Measurements from ENCODE around the gene FAM163B. TPM values are rescaled to one million over a fixed set of nuclear protein-coding genes. Genes with fewer than 3 reads are reported as not detected.

FAM163B gene
- total RNA-seq, 1 experiment from 2014 or later = not detected

DNA sequence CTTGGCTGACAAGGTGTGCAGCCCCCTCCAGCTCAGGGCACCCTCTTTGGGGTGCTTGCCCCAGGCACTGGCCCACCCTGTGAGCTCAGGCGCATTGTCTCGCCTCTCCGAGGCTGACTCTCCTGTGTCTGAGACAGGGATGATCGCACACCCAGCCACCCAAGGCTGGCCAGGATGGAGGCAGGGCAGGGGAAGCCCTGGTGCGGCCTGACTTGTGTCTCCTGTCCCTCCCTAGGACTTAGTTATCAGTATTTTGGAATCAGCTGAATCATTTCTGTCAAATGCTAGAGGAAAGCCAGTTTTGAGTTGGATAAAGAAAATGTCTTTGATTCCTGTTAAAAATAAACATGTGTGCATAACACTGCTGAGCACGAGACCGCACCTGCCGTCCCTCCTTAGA lies 24.5 kb upstream of the FAM163B start:
- Histone ChIP-seq H3K9me3 (no peaks in the 10 kb centered on the region), H3K4me3 (ENCODE audit: low read depth, low read length) (no peak overlapping the region), H3K4me1 (no peaks in the 10 kb centered on the region), H3K27me3 (replicated peaks; ENCODE audit: control insufficient read depth, insufficient read depth, low read length) (no peaks in the 10 kb centered on the region; the same call in 1 of the 2 replicates), H3K36me3 (ENCODE audit: control insufficient read depth, insufficient read depth, low read length) (no peaks in the 10 kb centered on the region)
- Mint-ChIP-seq H3K4me3 (ENCODE audit: unreplicated experiment) (no peak overlapping the region), H3K4me1 (ENCODE audit: low read depth, unreplicated experiment) (no peaks in the 10 kb centered on the region), H3K9me3 (ENCODE audit: unreplicated experiment) (no peaks in the 10 kb centered on the region), H3K27ac (ENCODE audit: unreplicated experiment) (no peak overlapping the region), H3K27me3 (ENCODE audit: insufficient read depth, unreplicated experiment) (peaks cover 24% of the 10 kb centered on the region), H3K36me3 (ENCODE audit: insufficient read depth, unreplicated experiment) (no peaks in the 10 kb centered on the region)
- intact Hi-C loops (cut with micrococcal nuclease; ENCODE audit: unreplicated experiment) = no loop called here
- no peak for DNase-seq
- ChIA-PET CTCF (interaction anchor here (0.7 kb wide), 1 partner anchor 8 kb away, joined by 3 read pairs; no protein-coding TSS in a partner anchor), POLR2A (no interaction called here)
- BruUV-seq (replicated peaks) = no TSS peak
- TF ChIP-seq CTCF (IDR thresholded peaks at IDR 0.05; ENCODE audit: insufficient read depth in 1 of 2, low read depth in 1 of 2, low read length in 1 of 2, severe bottlenecking in 1 of 2, unreplicated experiment in 1 of 2) = no peak

DNA sequence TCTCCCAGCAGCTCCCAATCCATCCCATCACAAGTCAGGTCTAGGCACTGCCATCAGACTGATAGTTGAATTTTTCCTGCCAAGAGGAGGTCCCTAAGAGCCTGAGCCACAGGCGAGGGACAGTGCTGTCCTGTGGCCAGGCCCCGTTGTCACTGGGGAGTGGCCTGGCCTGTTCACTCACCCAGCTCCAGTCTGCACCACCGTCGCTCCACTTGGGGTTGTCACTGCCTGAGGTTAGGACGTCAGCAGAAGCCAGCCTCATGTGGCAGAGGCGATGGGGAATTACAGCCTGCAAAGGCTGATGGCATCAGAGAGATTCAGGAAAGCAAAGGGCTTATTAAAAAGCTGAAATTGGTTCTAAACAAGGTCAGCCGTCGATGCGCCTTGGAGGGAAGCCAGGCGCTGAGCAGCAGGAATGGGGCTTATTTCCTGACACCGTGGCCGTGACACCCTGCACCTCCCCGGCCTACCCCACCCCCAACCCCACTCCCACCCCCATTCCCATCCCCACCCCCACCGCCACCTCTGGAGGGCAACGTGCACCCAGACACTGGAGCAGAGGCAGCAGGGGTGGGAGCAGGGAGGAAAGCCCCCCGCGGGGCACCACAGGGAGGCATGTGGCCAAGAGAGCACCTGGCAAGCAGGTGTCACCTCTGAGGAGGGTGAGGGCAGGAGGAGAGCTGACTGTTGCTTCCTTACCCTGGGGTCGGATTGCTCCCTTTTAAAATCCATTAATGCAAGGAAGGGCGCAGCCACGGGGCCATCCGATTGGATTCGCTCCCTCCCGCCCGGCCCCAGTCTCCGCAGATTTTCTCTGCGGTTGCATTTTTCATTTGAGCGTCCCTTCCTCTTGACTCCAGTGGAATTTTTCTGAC lies 23.9 kb upstream of the FAM163B start:
- no peaks in the 10 kb centered on the region for H3K4me1 Mint-ChIP-seq (ENCODE audit: low read depth, unreplicated experiment)
- H3K36me3 Mint-ChIP-seq (ENCODE audit: insufficient read depth, unreplicated experiment) = no peaks in the 10 kb centered on the region
- no peak overlapping the region for H3K27ac Mint-ChIP-seq (ENCODE audit: unreplicated experiment)
- Histone ChIP-seq H3K4me1 (no peaks in the 10 kb centered on the region), H3K36me3 (ENCODE audit: control insufficient read depth, insufficient read depth, low read length) (no peaks in the 10 kb centered on the region), H3K27me3 (replicated peaks; ENCODE audit: control insufficient read depth, insufficient read depth, low read length) (no peaks in the 10 kb centered on the region; the same call in 1 of the 2 replicates), H3K4me3 (ENCODE audit: low read depth, low read length) (no peak overlapping the region), H3K9me3 (no peaks in the 10 kb centered on the region)
- no peak for TF ChIP-seq CTCF (IDR thresholded peaks at IDR 0.05; ENCODE audit: insufficient read depth in 1 of 2, low read depth in 1 of 2, low read length in 1 of 2, severe bottlenecking in 1 of 2, unreplicated experiment in 1 of 2)
- CTCF ChIA-PET = no interaction called here
- intact Hi-C loops (cut with micrococcal nuclease; ENCODE audit: unreplicated experiment) = no loop called here
- BruUV-seq (replicated peaks) = no TSS peak
- peaks cover 20% of the 10 kb centered on the region for H3K27me3 Mint-ChIP-seq (ENCODE audit: insufficient read depth, unreplicated experiment)
- POLR2A ChIA-PET = no interaction called here
- H3K4me3 Mint-ChIP-seq (ENCODE audit: unreplicated experiment) = no peak overlapping the region
- DNase-seq = no peak
- no peaks in the 10 kb centered on the region for H3K9me3 Mint-ChIP-seq (ENCODE audit: unreplicated experiment)

DNA sequence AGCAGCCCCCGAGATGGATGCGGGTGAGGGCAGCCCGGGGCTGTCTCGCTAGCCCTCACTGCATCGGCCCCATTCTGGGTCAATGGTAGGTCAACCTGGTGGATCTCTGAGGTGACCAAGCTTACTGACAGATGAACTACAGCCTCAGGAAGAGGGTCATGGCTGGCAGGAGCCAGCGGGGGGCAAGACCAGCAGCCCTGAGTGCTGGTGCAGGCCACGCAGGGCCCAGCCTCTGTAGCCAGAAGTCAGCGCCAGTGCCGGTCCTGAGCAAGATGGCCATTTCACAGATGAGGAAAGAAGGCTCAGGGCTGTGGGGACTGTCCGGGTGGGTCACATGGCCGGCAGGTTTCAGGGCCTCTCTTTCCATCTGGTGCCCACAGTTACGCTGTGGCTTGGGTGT lies 21.9 kb upstream of the FAM163B start:
- Mint-ChIP-seq H3K27me3 (ENCODE audit: insufficient read depth, unreplicated experiment) (peaks cover 16% of the 10 kb centered on the region), H3K27ac (ENCODE audit: unreplicated experiment) (no peak overlapping the region), H3K36me3 (ENCODE audit: insufficient read depth, unreplicated experiment) (no peaks in the 10 kb centered on the region), H3K4me1 (ENCODE audit: low read depth, unreplicated experiment) (no peaks in the 10 kb centered on the region), H3K4me3 (ENCODE audit: unreplicated experiment) (no peak overlapping the region), H3K9me3 (ENCODE audit: unreplicated experiment) (peaks cover 12% of the 10 kb centered on the region)
- intact Hi-C loops (cut with micrococcal nuclease; ENCODE audit: unreplicated experiment) = no loop called here
- no peak for DNase-seq
- BruUV-seq (replicated peaks) = no TSS peak
- no peaks in the 10 kb centered on the region for H3K4me1 ChIP-seq
- H3K9me3 ChIP-seq = peaks cover 4% of the 10 kb centered on the region
- ChIA-PET POLR2A (no interaction called here), CTCF (no interaction called here)
- H3K27me3 ChIP-seq (replicated peaks; ENCODE audit: control insufficient read depth, insufficient read depth, low read length) = no peaks in the 10 kb centered on the region
- TF ChIP-seq CTCF (IDR thresholded peaks at IDR 0.05; ENCODE audit: insufficient read depth in 1 of 2, low read depth in 1 of 2, low read length in 1 of 2, severe bottlenecking in 1 of 2, unreplicated experiment in 1 of 2) = no peak
- H3K36me3 ChIP-seq (ENCODE audit: control insufficient read depth, insufficient read depth, low read length) = no peaks in the 10 kb centered on the region
- H3K4me3 ChIP-seq (ENCODE audit: low read depth, low read length) = no peak overlapping the region
